Measurements from ENCODE around the gene CHD5.

Gene CHD5

DNA sequence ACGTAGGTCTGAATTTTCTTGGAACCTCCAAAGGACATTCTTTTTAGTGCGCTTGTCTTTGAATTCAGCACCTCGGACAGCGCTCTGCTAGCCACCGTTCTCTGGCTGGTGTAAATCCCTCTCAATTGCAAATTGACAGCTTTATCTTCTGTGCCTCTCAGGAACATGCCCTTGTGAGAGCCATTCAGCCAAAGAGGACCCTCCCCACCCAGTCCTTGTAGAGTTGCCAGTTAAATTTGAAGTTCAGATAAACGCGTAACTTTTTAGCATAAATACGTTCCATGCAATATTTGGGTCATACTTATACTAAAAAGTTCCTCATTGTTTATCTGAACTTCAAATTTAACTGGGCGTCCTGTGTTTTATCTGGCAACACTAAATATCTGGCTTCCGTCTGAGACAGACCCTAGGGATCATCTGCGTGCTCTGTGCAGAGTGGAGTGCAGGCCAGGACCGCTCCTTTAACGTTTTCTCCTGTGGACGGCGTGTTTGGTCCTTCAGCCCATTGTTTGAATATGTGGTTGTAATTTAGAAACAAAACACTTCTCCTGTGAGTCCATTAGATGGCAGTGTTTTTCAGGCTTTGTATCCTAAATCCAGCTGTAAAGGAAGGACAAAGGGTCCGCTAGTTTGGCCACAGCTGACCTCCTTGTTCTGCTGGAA lies 127.4 kb downstream of the CHD5 start:
- DNase-seq: peak; percentile 20

All from activated T-cell treated with anti-CD3 and anti-CD28 coated beads for 4 hours (primary cell).